HEK293 (cell line): ENCODE measurements around the gene ZNF284.

Source experiments
- CTCF ChIA-PET: fragments of 350-600 bp; formaldehyde crosslinking; extraction: SDS; loops from one replicate; lab custom pipeline; 2021; ENCODE audit warnings: antibody characterized with exemption; lab: Yijun Ruan, JAX
- POLR2A ChIA-PET: fragments of 300-600 bp; formaldehyde crosslinking; extraction: SDS; loops from one replicate; lab custom pipeline; 2020; ENCODE audit warnings: antibody characterized with exemption, inconsistent platforms; lab: Yijun Ruan, JAX
- H3K27ac ChIP-seq: fragments of 200-500 bp; sonication (Bioruptor generic); 2 replicates; pipeline ENCODE4 v1.5.1; 2014; ENCODE audit warnings: low read depth, low read length, control low read depth, inconsistent platforms; ENCODE audit errors: extremely low read depth
- H3K36me3 ChIP-seq, 2 experiments: fragments of 200-500 bp in 1 of 2; sonication (Bioruptor generic) in 1 of 2; 1 replicate in 1 of 2; 2 replicates in 1 of 2; pipeline ENCODE4 v1.5.1; 2014 to 2017; ENCODE audit warnings: inconsistent platforms in 2 of 2, low read length in 2 of 2; ENCODE audit not compliant: control insufficient read depth in 2 of 2, insufficient read depth in 1 of 2
- H3K4me1 ChIP-seq: fragments of 200-500 bp; sonication (Bioruptor generic); 2 replicates; pipeline ENCODE4 v1.5.1; 2014; ENCODE audit warnings: mild to moderate bottlenecking, low read length, inconsistent platforms; ENCODE audit not compliant: control insufficient read depth, insufficient read depth
- H3K4me3 ChIP-seq: 2 replicates; pipeline ENCODE4 v1.5.1; 2011; ENCODE audit warnings: low read depth, mild to moderate bottlenecking, control low read depth, low read length, moderate library complexity
- H3K9me3 ChIP-seq: fragments of 200-500 bp; sonication (Bioruptor generic); 2 replicates; pipeline ENCODE4 v1.5.1; 2014; ENCODE audit warnings: low read depth, low read length, inconsistent platforms; ENCODE audit not compliant: control insufficient read depth, insufficient read depth
- GLI2 ChIP-seq: fragments of 450-650 bp; formaldehyde crosslinking; IDR thresholded peaks from 2 replicates; pipeline ENCODE4; 2017; ENCODE audit warnings: missing biosample characterization, missing genetic modification characterization, low read depth, borderline replicate concordance
- GLIS1 ChIP-seq: fragments of 450-650 bp; formaldehyde crosslinking; IDR thresholded peaks from 2 replicates; pipeline ENCODE4 v1.5.1; 2016; ENCODE audit warnings: missing biosample characterization, missing genetic modification characterization
- HOXA7 ChIP-seq: sonication (generic); formaldehyde crosslinking; IDR thresholded peaks from 2 replicates; pipeline ENCODE4 v1.8.1; 2022; ENCODE audit warnings: missing genetic modification reagents, borderline replicate concordance
- HOXD13 ChIP-seq: sonication (generic); formaldehyde crosslinking; IDR thresholded peaks from 2 replicates; pipeline ENCODE4 v1.8.0; 2022; ENCODE audit warnings: missing genetic modification reagents, borderline replicate concordance
- KLF1 ChIP-seq: fragments of 450-650 bp; formaldehyde crosslinking; IDR thresholded peaks from 2 replicates; pipeline ENCODE4 v1.5.1; 2016; ENCODE audit warnings: missing biosample characterization, missing genetic modification characterization
- OSR2 ChIP-seq: fragments of 450-650 bp; formaldehyde crosslinking; IDR thresholded peaks from 2 replicates; pipeline ENCODE4 v1.5.1; 2016; ENCODE audit warnings: missing biosample characterization, missing genetic modification characterization
- OVOL3 ChIP-seq: fragments of 450-650 bp; formaldehyde crosslinking; IDR thresholded peaks from 2 replicates; pipeline ENCODE4 v1.5.1; 2016; ENCODE audit warnings: missing biosample characterization, missing genetic modification characterization
- SP2 ChIP-seq: fragments of 450-650 bp; formaldehyde crosslinking; IDR thresholded peaks from 2 replicates; pipeline ENCODE4 v1.5.1; 2016; ENCODE audit warnings: missing biosample characterization, missing genetic modification characterization
- SP7 ChIP-seq: fragments of 450-650 bp; formaldehyde crosslinking; IDR thresholded peaks from 2 replicates; pipeline ENCODE4 v1.5.1; 2016; ENCODE audit warnings: missing biosample characterization, missing genetic modification characterization
- WT1 ChIP-seq: fragments of 450-650 bp; formaldehyde crosslinking; IDR thresholded peaks from 2 replicates; pipeline ENCODE4 v1.5.1; 2016; ENCODE audit warnings: missing biosample characterization, missing genetic modification characterization
- ZFP41 ChIP-seq: fragments of 450-650 bp; formaldehyde crosslinking; IDR thresholded peaks from 2 replicates; pipeline ENCODE4 v1.5.1; 2016; ENCODE audit warnings: missing biosample characterization, missing genetic modification characterization, borderline replicate concordance
- ZNF112 ChIP-seq: fragments of 450-650 bp; formaldehyde crosslinking; IDR thresholded peaks from 2 replicates; pipeline ENCODE4 v1.5.0; 2017; ENCODE audit warnings: missing biosample characterization, missing genetic modification characterization
- ZNF133 ChIP-seq: fragments of 450-650 bp; formaldehyde crosslinking; IDR thresholded peaks from 2 replicates; pipeline ENCODE4 v1.5.1; 2016; ENCODE audit warnings: missing biosample characterization, missing genetic modification characterization
- ZNF146 ChIP-seq: fragments of 450-650 bp; formaldehyde crosslinking; IDR thresholded peaks from 2 replicates; pipeline ENCODE4 v1.5.1; 2016; ENCODE audit warnings: missing biosample characterization, missing genetic modification characterization
- ZNF155 ChIP-seq: fragments of 450-650 bp; formaldehyde crosslinking; IDR thresholded peaks from 2 replicates; pipeline ENCODE4 v1.5.1; 2016; ENCODE audit warnings: missing biosample characterization, missing genetic modification characterization
- ZNF16 ChIP-seq: fragments of 450-650 bp; formaldehyde crosslinking; IDR thresholded peaks from 2 replicates; pipeline ENCODE4 v1.5.1; 2016; ENCODE audit warnings: low read depth, missing biosample characterization, missing genetic modification characterization
- ZNF169 ChIP-seq: fragments of 450-650 bp; formaldehyde crosslinking; IDR thresholded peaks from 2 replicates; pipeline ENCODE4 v1.5.1; 2016; ENCODE audit warnings: missing biosample characterization, missing genetic modification characterization
- ZNF248 ChIP-seq: fragments of 450-650 bp; formaldehyde crosslinking; IDR thresholded peaks from 2 replicates; pipeline ENCODE4 v1.5.1; 2017; ENCODE audit warnings: missing biosample characterization, missing genetic modification characterization
- ZNF292 ChIP-seq: fragments of 450-650 bp; formaldehyde crosslinking; IDR thresholded peaks from 2 replicates; pipeline ENCODE4 v1.5.1; 2016; ENCODE audit warnings: low read depth, missing biosample characterization, missing genetic modification characterization, borderline replicate concordance
- ZNF354C ChIP-seq: fragments of 450-650 bp; formaldehyde crosslinking; IDR thresholded peaks from 2 replicates; pipeline ENCODE4 v1.5.1; 2016; ENCODE audit warnings: missing biosample characterization, missing genetic modification characterization, low read depth, borderline replicate concordance
- ZNF423 ChIP-seq: fragments of 450-650 bp; formaldehyde crosslinking; IDR thresholded peaks from 2 replicates; pipeline ENCODE4 v1.5.1; 2016; ENCODE audit warnings: missing biosample characterization, missing genetic modification characterization
- ZNF433 ChIP-seq: fragments of 450-650 bp; formaldehyde crosslinking; IDR thresholded peaks from 2 replicates; pipeline ENCODE4 v1.5.1; 2016; ENCODE audit warnings: missing biosample characterization, missing genetic modification characterization, low read depth
- ZNF501 ChIP-seq: fragments of 450-650 bp; formaldehyde crosslinking; IDR thresholded peaks from 2 replicates; pipeline ENCODE4 v1.5.1; 2016; ENCODE audit warnings: missing biosample characterization, missing genetic modification characterization
- ZNF521 ChIP-seq: fragments of 450-650 bp; formaldehyde crosslinking; IDR thresholded peaks from 2 replicates; pipeline ENCODE4 v1.5.1; 2017; ENCODE audit warnings: missing biosample characterization, mild to moderate bottlenecking, missing genetic modification characterization
- ZNF530 ChIP-seq: fragments of 450-650 bp; formaldehyde crosslinking; IDR thresholded peaks from 2 replicates; pipeline ENCODE4 v1.5.1; 2016; ENCODE audit warnings: low read depth, missing biosample characterization, missing genetic modification characterization
- ZNF548 ChIP-seq: fragments of 450-650 bp; formaldehyde crosslinking; IDR thresholded peaks from 2 replicates; pipeline ENCODE4 v1.5.1; 2016; ENCODE audit warnings: missing biosample characterization, missing genetic modification characterization
- ZNF585B ChIP-seq: fragments of 450-650 bp; formaldehyde crosslinking; IDR thresholded peaks from 2 replicates; pipeline ENCODE4 v1.5.1; 2016; ENCODE audit warnings: missing biosample characterization, missing genetic modification characterization
- ZNF654 ChIP-seq: fragments of 450-650 bp; formaldehyde crosslinking; IDR thresholded peaks from 2 replicates; pipeline ENCODE4 v1.5.1; 2016; ENCODE audit warnings: low read depth, missing biosample characterization, missing genetic modification characterization
- ZNF701 ChIP-seq: fragments of 450-650 bp; formaldehyde crosslinking; IDR thresholded peaks from 2 replicates; pipeline ENCODE4 v1.5.1; 2016; ENCODE audit warnings: missing biosample characterization, missing genetic modification characterization
- ZNF791 ChIP-seq: fragments of 450-650 bp; formaldehyde crosslinking; IDR thresholded peaks from 2 replicates; pipeline ENCODE4 v1.5.1; 2016; ENCODE audit warnings: missing biosample characterization, missing genetic modification characterization
- ZSCAN23 ChIP-seq: fragments of 450-650 bp; formaldehyde crosslinking; IDR thresholded peaks from 2 replicates; pipeline ENCODE4 v1.5.1; 2016; ENCODE audit warnings: missing biosample characterization, missing genetic modification characterization
- ZSCAN30 ChIP-seq: fragments of 450-650 bp; IDR thresholded peaks from 2 replicates; pipeline ENCODE4 v1.5.1; 2018; ENCODE audit warnings: missing biosample characterization, mild to moderate bottlenecking, missing genetic modification characterization, moderate library complexity
- TF ChIP-seq, protein P1 (sequence below): fragments of 450-650 bp; formaldehyde crosslinking; IDR thresholded peaks from 2 replicates; pipeline ENCODE4 v1.5.1; 2016; ENCODE audit warnings: missing biosample characterization, missing genetic modification characterization
- TF ChIP-seq, protein P2 (sequence below): fragments of 450-650 bp; formaldehyde crosslinking; IDR thresholded peaks from 2 replicates; pipeline ENCODE4 v1.5.1; 2016; ENCODE audit warnings: missing biosample characterization, missing genetic modification characterization
- TF ChIP-seq, protein P3 (sequence below): fragments of 450-650 bp; formaldehyde crosslinking; IDR thresholded peaks from 2 replicates; pipeline ENCODE4 v1.5.1; 2016; ENCODE audit warnings: missing biosample characterization, missing genetic modification characterization
- TF ChIP-seq, protein P4 (sequence below): fragments of 450-650 bp; formaldehyde crosslinking; IDR thresholded peaks from 2 replicates; pipeline ENCODE4 v1.5.1; 2016; ENCODE audit warnings: missing biosample characterization, missing genetic modification characterization

ZNF284 gene

DNA sequence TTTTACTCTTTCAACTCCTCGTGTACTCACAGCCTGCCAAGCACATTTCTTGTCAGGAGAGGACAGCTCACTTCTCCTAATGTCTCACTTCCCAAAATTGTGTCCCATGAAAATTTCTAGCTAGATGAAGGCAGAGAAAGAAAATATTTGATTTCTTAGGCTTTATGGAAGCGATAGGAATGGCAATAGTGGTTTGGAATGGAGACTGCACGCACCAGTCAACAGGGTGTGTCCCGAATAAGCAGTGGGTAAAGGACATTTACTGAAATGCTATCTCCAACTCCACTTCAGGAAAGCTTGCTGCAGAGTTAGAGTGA, 47.1 kb upstream of the ZNF284 start:
- CTCF ChIA-PET: interaction anchor here (1.2 kb wide), 1 partner anchor 17 kb away, joined by 4 read pairs; no protein-coding TSS in a partner anchor
- TF ChIP-seq ZNF530 (tag by site-specific recombination): no peak
- no peak for TF ChIP-seq OSR2 (tag by site-specific recombination)
- TF ChIP-seq ZNF548 (tag by site-specific recombination): no peak
- TF ChIP-seq ZNF292 (tag by site-specific recombination): no peak
- TF ChIP-seq ZNF501 (tag by site-specific recombination): 0 out of 2 replicates have a peak, but pooled peaks have one; percentile 73
- TF ChIP-seq HOXA7 (CRISPR knock-in tag): no peak
- no peak for TF ChIP-seq ZNF791 (tag by site-specific recombination)
- no peak for TF ChIP-seq OVOL3 (tag by site-specific recombination)
- TF ChIP-seq ZNF585B (tag by site-specific recombination): no peak
- no peak for TF ChIP-seq KLF1 (tag by site-specific recombination)
- no peak for TF ChIP-seq ZNF169 (tag by site-specific recombination)
- TF ChIP-seq, protein P1, sequence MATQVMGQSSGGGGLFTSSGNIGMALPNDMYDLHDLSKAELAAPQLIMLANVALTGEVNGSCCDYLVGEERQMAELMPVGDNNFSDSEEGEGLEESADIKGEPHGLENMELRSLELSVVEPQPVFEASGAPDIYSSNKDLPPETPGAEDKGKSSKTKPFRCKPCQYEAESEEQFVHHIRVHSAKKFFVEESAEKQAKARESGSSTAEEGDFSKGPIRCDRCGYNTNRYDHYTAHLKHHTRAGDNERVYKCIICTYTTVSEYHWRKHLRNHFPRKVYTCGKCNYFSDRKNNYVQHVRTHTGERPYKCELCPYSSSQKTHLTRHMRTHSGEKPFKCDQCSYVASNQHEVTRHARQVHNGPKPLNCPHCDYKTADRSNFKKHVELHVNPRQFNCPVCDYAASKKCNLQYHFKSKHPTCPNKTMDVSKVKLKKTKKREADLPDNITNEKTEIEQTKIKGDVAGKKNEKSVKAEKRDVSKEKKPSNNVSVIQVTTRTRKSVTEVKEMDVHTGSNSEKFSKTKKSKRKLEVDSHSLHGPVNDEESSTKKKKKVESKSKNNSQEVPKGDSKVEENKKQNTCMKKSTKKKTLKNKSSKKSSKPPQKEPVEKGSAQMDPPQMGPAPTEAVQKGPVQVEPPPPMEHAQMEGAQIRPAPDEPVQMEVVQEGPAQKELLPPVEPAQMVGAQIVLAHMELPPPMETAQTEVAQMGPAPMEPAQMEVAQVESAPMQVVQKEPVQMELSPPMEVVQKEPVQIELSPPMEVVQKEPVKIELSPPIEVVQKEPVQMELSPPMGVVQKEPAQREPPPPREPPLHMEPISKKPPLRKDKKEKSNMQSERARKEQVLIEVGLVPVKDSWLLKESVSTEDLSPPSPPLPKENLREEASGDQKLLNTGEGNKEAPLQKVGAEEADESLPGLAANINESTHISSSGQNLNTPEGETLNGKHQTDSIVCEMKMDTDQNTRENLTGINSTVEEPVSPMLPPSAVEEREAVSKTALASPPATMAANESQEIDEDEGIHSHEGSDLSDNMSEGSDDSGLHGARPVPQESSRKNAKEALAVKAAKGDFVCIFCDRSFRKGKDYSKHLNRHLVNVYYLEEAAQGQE (tag by site-specific recombination): no peak
- TF ChIP-seq ZSCAN30 (tag by site-specific recombination): 0 out of 2 replicates have a peak, but pooled peaks have one; percentile 7
- TF ChIP-seq, protein P2, sequence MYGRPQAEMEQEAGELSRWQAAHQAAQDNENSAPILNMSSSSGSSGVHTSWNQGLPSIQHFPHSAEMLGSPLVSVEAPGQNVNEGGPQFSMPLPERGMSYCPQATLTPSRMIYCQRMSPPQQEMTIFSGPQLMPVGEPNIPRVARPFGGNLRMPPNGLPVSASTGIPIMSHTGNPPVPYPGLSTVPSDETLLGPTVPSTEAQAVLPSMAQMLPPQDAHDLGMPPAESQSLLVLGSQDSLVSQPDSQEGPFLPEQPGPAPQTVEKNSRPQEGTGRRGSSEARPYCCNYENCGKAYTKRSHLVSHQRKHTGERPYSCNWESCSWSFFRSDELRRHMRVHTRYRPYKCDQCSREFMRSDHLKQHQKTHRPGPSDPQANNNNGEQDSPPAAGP: no peak
- TF ChIP-seq SP7 (tag by site-specific recombination): 0 out of 2 replicates have a peak, but pooled peaks have one; percentile 21
- TF ChIP-seq ZFP41 (tag by site-specific recombination): no peak
- no peak for TF ChIP-seq ZNF423 (tag by site-specific recombination)
- no peak for TF ChIP-seq ZSCAN23 (tag by site-specific recombination)
- no peak for TF ChIP-seq GLI2 (tag by site-specific recombination)
- TF ChIP-seq ZNF654: no peak
- TF ChIP-seq ZNF146 (tag by site-specific recombination): no peak
- TF ChIP-seq ZNF112 (tag by site-specific recombination): no peak
- TF ChIP-seq ZNF521 (tag by site-specific recombination): no peak
- no peak for TF ChIP-seq ZNF701 (tag by site-specific recombination)
- TF ChIP-seq, protein P3, sequence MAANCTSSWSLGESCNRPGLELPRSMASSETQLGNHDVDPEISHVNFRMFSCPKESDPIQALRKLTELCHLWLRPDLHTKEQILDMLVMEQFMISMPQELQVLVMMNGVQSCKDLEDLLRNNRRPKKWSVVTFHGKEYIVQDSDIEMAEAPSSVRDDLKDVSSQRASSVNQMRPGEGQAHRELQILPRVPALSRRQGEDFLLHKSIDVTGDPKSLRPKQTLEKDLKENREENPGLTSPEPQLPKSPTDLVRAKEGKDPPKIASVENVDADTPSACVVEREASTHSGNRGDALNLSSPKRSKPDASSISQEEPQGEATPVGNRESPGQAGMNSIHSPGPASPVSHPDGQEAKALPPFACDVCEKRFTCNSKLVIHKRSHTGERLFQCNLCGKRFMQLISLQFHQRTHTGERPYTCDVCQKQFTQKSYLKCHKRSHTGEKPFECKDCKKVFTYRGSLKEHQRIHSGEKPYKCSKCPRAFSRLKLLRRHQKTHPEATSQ (tag by site-specific recombination): no peak
- no peak for TF ChIP-seq ZNF433 (tag by site-specific recombination)
- TF ChIP-seq GLIS1 (tag by site-specific recombination): no peak
- TF ChIP-seq ZNF354C (tag by site-specific recombination): no peak
- no peak for TF ChIP-seq ZNF155
- TF ChIP-seq, protein P4, sequence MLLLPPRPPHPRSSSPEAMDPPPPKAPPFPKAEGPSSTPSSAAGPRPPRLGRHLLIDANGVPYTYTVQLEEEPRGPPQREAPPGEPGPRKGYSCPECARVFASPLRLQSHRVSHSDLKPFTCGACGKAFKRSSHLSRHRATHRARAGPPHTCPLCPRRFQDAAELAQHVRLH (tag by site-specific recombination): no peak
- no peak for TF ChIP-seq ZNF16
- TF ChIP-seq SP2: no peak
- TF ChIP-seq ZNF133 (tag by site-specific recombination): peak; percentile 37; the same call in 1 of the 2 replicates
- TF ChIP-seq HOXD13 (CRISPR knock-in tag): no peak
- no peak for TF ChIP-seq ZNF248
- no peak for TF ChIP-seq WT1

More for the DNA sequence above, 47.1 kb upstream of the ZNF284 start:
- H3K4me3 ChIP-seq: peak overlapping the region; percentile 53
- POLR2A ChIA-PET: interaction anchor here (1.0 to 2.0 kb wide), 7 partner anchors 20 to 182 kb away, joined by 3 to 7 read pairs (median 5); partner anchors contain the start of genes ZNF221, ZNF223, ZNF224 and ZNF45
- peaks cover 7% of the 10 kb centered on the region for H3K9me3 ChIP-seq
- peak overlapping the region; percentile 9; the same call in 1 of the 2 replicates for H3K27ac ChIP-seq
- H3K36me3 ChIP-seq: peaks cover 33 to 36% of the 10 kb centered on the region in 2 experiments
- H3K4me1 ChIP-seq: peaks cover 13% of the 10 kb centered on the region; the same call in 1 of the 2 replicates
